Measurements from ENCODE around the gene OPRM1. TPM values are rescaled to one million over a fixed set of nuclear protein-coding genes. Genes with fewer than 3 reads are reported as not detected.

Gene OPRM1
- total RNA-seq, 1 experiment from 2014 or later: not detected

- H3K36me3 ChIP-seq (ENCODE audit: control insufficient read depth in 1 of 2, insufficient read depth in 2 of 2, low read length in 2 of 2): no peaks in the 10 kb centered on the region
- TF ChIP-seq FOSL1 (IDR thresholded peaks at IDR 0.05; ENCODE audit: low read depth) (no peak), SP1 (IDR thresholded peaks at IDR 0.05; ENCODE audit: low read depth) (no peak), ZNF274 (IDR thresholded peaks at IDR 0.05; ENCODE audit: low read depth, low read length) (no peak), JUND (IDR thresholded peaks at IDR 0.05) (no peak), SIN3A (IDR thresholded peaks at IDR 0.05; ENCODE audit: low read depth) (no peak), MAX (IDR thresholded peaks at IDR 0.05) (no peak)
- RAD21 ChIA-PET (ENCODE audit: low non-redundant PET in 1 of 2, low total read pairs in 2 of 2, uncharacterized antibody in 2 of 2, unreplicated experiment in 2 of 2): no interaction called here
- intact Hi-C loops (cut with micrococcal nuclease): no loop called here
- no peak overlapping the region for H3K9ac ChIP-seq (ENCODE audit: low read length)
- H3K27me3 ChIP-seq (ENCODE audit: insufficient read depth, low read length): peaks cover 20% of the 10 kb centered on the region; the same call in 1 of the 2 replicates
- no peaks in the 10 kb centered on the region for H3K9me3 ChIP-seq (ENCODE audit: control insufficient read depth in 1 of 2, insufficient read depth in 1 of 2, low read depth in 1 of 2, low read length in 2 of 2)
- ATAC-seq: no peak
- H3K79me2 ChIP-seq (ENCODE audit: insufficient read depth, low read length): no peaks in the 10 kb centered on the region
- no peak overlapping the region for H2AFZ ChIP-seq (ENCODE audit: low read depth, low read length, poor library complexity, severe bottlenecking)
- H3K4me3 ChIP-seq (replicated peaks in 1 of 2; ENCODE audit: low read depth in 1 of 2, low read length in 2 of 2): no peak overlapping the region
- no peak overlapping the region for H3K4me2 ChIP-seq (ENCODE audit: low read length)
- no peak for DNase-seq (ENCODE audit: low read depth, low spot score)
- BruUV-seq (replicated peaks): no TSS peak
- H3K27ac ChIP-seq (ENCODE audit: low read depth, low read length): no peak overlapping the region
- H3K4me1 ChIP-seq (ENCODE audit: control insufficient read depth in 1 of 2, insufficient read depth in 2 of 2, low read length in 2 of 2): no peaks in the 10 kb centered on the region
- POLR2A ChIA-PET: no interaction called here
- CTCF ChIA-PET: no interaction called here
- H4K20me1 ChIP-seq (ENCODE audit: insufficient read depth): no peaks in the 10 kb centered on the region
- no peaks in the 10 kb centered on the region for H3K9me2 ChIP-seq (ENCODE audit: insufficient read depth)
Measured at GRCh38 chr6:154010371-154010770, 28.7 kb upstream of the OPRM1 start.

- no peaks in the 10 kb centered on the region for H3K4me1 ChIP-seq (ENCODE audit: control insufficient read depth in 1 of 2, insufficient read depth in 2 of 2, low read length in 2 of 2)
- peaks cover 34% of the 10 kb centered on the region; the same call in 1 of the 2 replicates for H3K27me3 ChIP-seq (ENCODE audit: insufficient read depth, low read length)
- no peak overlapping the region for H3K9ac ChIP-seq (ENCODE audit: low read length)
- H3K79me2 ChIP-seq (ENCODE audit: insufficient read depth, low read length): no peaks in the 10 kb centered on the region
- RAD21 ChIA-PET (ENCODE audit: low non-redundant PET in 1 of 2, low total read pairs in 2 of 2, uncharacterized antibody in 2 of 2, unreplicated experiment in 2 of 2): no interaction called here
- no peaks in the 10 kb centered on the region for H4K20me1 ChIP-seq (ENCODE audit: insufficient read depth)
- no peak overlapping the region for H2AFZ ChIP-seq (ENCODE audit: low read depth, low read length, poor library complexity, severe bottlenecking)
- H3K4me3 ChIP-seq (replicated peaks in 1 of 2; ENCODE audit: low read depth in 1 of 2, low read length in 2 of 2): no peak overlapping the region
- no peaks in the 10 kb centered on the region for H3K9me2 ChIP-seq (ENCODE audit: insufficient read depth)
- CTCF ChIA-PET: no interaction called here
- intact Hi-C loops (cut with micrococcal nuclease): no loop called here
- H3K36me3 ChIP-seq (ENCODE audit: control insufficient read depth in 1 of 2, insufficient read depth in 2 of 2, low read length in 2 of 2): no peaks in the 10 kb centered on the region
- no peaks in the 10 kb centered on the region for H3K9me3 ChIP-seq (ENCODE audit: control insufficient read depth in 1 of 2, insufficient read depth in 1 of 2, low read depth in 1 of 2, low read length in 2 of 2)
- no peak for TF ChIP-seq SRF (IDR thresholded peaks at IDR 0.05; ENCODE audit: low read depth)
- DNase-seq (ENCODE audit: low read depth, low spot score) (no peak), ATAC-seq (no peak)
- POLR2A ChIA-PET: no interaction called here
- no TSS peak for BruUV-seq (replicated peaks)
- no peak overlapping the region for H3K4me2 ChIP-seq (ENCODE audit: low read length)
- H3K27ac ChIP-seq (ENCODE audit: low read depth, low read length): no peak overlapping the region
Measured at GRCh38 chr6:154012852-154013251, 26.2 kb upstream of the OPRM1 start.
